HepG2 (cell line): ENCODE results near the gene NHERF2. TPM values are rescaled to one million over a fixed set of nuclear protein-coding genes. Genes with fewer than 3 reads are reported as not detected.

Experiments
- CCDC6 ChIP-seq: sonication (generic); formaldehyde crosslinking; IDR thresholded peaks from 2 replicates; pipeline ENCODE4 v1.8.1; 2022; ENCODE audit warnings: mild to moderate bottlenecking, missing genetic modification reagents, moderate library complexity
- DRAP1 ChIP-seq: IDR thresholded peaks from 2 replicates; pipeline ENCODE4 v1.6.1; 2016; ENCODE audit warnings: missing genetic modification reagents, missing compliant biosample characterization
- GLMP ChIP-seq: sonication (generic); formaldehyde crosslinking; IDR thresholded peaks from 2 replicates; pipeline ENCODE4 v1.9.0; 2021; ENCODE audit warnings: missing genetic modification reagents, mild to moderate bottlenecking, borderline replicate concordance
- HMG20B ChIP-seq: conservative IDR thresholded peaks from 2 replicates; pipeline ENCODE4 v1.6.1; 2016; ENCODE audit warnings: missing genetic modification reagents, missing compliant biosample characterization
- KLF11 ChIP-seq: IDR thresholded peaks from 2 replicates; pipeline ENCODE4 v1.6.1; 2016; ENCODE audit warnings: missing compliant biosample characterization
- KMT2B ChIP-seq: IDR thresholded peaks from 2 replicates; pipeline ENCODE4 v1.6.1; 2016; ENCODE audit warnings: missing genetic modification reagents, missing compliant biosample characterization
- MEF2D ChIP-seq: sonication (generic); formaldehyde crosslinking; IDR thresholded peaks from 2 replicates; pipeline ENCODE4 v1.5.1; 2020; ENCODE audit warnings: mild to moderate bottlenecking, missing genetic modification reagents
- PHF21A ChIP-seq: sonication (generic); formaldehyde crosslinking; IDR thresholded peaks from 2 replicates; pipeline ENCODE4 v1.5.0; 2020; ENCODE audit warnings: mild to moderate bottlenecking, missing genetic modification reagents
- POLR2AphosphoS2 ChIP-seq: IDR thresholded peaks from 2 replicates; pipeline ENCODE4 v1.6.1; 2011; ENCODE audit warnings: low read depth, low read length, improper control_type of control experiment
- RCOR2 ChIP-seq: IDR thresholded peaks from 2 replicates; pipeline ENCODE4 v1.6.1; 2016; ENCODE audit warnings: missing biosample characterization, missing genetic modification reagents
- RFXAP ChIP-seq: sonication (generic); formaldehyde crosslinking; IDR thresholded peaks from 2 replicates; pipeline ENCODE4 v1.4.0; 2020; ENCODE audit warnings: missing genetic modification reagents, borderline replicate concordance
- ZBTB38 ChIP-seq: sonication (generic); formaldehyde crosslinking; IDR thresholded peaks from 2 replicates; pipeline ENCODE4 v1.5.1; 2020; ENCODE audit warnings: mild to moderate bottlenecking, missing genetic modification reagents
- ZFAT ChIP-seq: sonication (generic); formaldehyde crosslinking; conservative IDR thresholded peaks from 2 replicates; pipeline ENCODE4 v1.8.1; 2023; ENCODE audit warnings: missing genetic modification reagents, inconsistent platforms
- ZNF101 ChIP-seq: sonication (generic); formaldehyde crosslinking; IDR thresholded peaks from 2 replicates; pipeline ENCODE4 v1.4.0; 2020; ENCODE audit warnings: mild to moderate bottlenecking, low read depth, missing genetic modification reagents, borderline replicate concordance
- ZNF232 ChIP-seq: sonication (generic); formaldehyde crosslinking; IDR thresholded peaks from 2 replicates; pipeline ENCODE4 v1.4.0; 2020; ENCODE audit warnings: missing genetic modification reagents, borderline replicate concordance
- ZNF333 ChIP-seq: sonication (generic); formaldehyde crosslinking; IDR thresholded peaks from 2 replicates; pipeline ENCODE4 v1.4.0; 2020; ENCODE audit warnings: mild to moderate bottlenecking, missing genetic modification reagents, borderline replicate concordance
- ZNF777 ChIP-seq: sonication (generic); formaldehyde crosslinking; IDR thresholded peaks from 2 replicates; pipeline ENCODE4 v1.4.0; 2020; ENCODE audit warnings: missing genetic modification reagents
- polyA plus RNA-seq, 8 experiments: library from polyadenylated mRNA; depleted of rRNA in 3 of 8; stranded (reverse) in 7 of 8; unstranded in 1 of 8; fragments of >200 nt; fragmentation: Illumina TruSeq in 4 of 8; extraction: Trizol in 4 of 8; gene quantifications; 2 replicates each; pipeline versions ENCODE4 v1.2.1 to v1.2.3, GENCODE V29; 2011 to 2016; ENCODE audit warnings: low read depth in 4 of 8, missing spikeins in 1 of 8, mixed read lengths in 1 of 8; ENCODE audit not compliant: insufficient read depth in 1 of 8
- total RNA-seq, 5 experiments: library from RNA; depleted of rRNA; stranded (reverse); fragments of >200 nt; fragmentation: Illumina TruSeq; extraction: Trizol; gene quantifications; 2 replicates each; pipeline ENCODE4 v1.2.3, GENCODE V29; 2016; ENCODE audit warnings: low read depth in 1 of 5
- TF ChIP-seq, protein P1 (sequence below): sonication (generic); formaldehyde crosslinking; conservative IDR thresholded peaks from 2 replicates; pipeline ENCODE4 v1.4.0; 2020; ENCODE audit warnings: mild to moderate bottlenecking, missing genetic modification reagents, moderate library complexity
- TF ChIP-seq, protein P2 (sequence below): IDR thresholded peaks from 2 replicates; pipeline ENCODE4 v1.6.1; 2016; ENCODE audit warnings: missing compliant biosample characterization, missing genetic modification reagents, borderline replicate concordance
- TF ChIP-seq, protein P3 (sequence below): sonication (generic); formaldehyde crosslinking; IDR thresholded peaks from 2 replicates; pipeline ENCODE4 v1.5.1; 2020; ENCODE audit warnings: mild to moderate bottlenecking, missing genetic modification reagents

The NHERF2 gene
- total and polyA plus RNA-seq, 2 of the 13 experiments (the other 11 are each of a cell fraction or from before 2014, with no cell fraction given), result 23.7 to 39.3 TPM

DNA sequence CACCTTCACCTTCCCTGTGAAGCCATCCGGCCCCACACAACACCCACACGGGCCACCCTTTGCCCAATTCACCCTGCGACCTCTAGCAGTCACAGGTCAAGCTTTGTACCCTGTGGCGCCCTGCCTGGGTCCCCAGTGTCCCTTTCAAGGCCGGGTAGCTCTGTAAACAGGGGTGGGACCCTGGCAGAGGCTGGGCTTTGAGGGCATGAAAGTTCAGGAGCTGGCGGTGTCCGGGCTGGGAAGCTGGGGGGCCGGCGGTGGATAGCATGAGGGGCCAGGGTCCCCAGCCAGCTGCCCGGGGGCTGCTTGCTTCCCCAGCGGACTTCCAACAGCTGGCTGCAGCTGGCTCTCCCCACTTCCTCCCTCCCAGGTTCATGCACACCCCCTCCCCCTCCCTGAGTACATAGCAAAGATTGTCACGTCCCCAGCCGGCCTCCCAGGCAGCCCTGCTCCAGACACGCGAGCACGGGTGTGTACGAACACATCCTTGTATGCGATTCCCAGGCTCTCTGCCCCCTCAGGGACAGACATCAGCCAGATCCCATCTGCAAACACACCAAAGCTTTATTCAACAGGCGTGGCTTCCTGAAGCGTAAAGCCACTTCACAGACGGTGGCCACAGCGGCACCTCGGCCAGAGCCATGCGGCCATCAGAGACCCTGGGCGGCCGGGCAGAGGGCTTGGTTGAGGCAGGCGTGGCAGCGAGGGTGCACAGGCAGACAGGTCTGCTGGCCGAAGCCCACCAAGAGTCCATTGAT, 12.8 kb downstream of the NHERF2 start (continued):
- TF ChIP-seq, protein P1, sequence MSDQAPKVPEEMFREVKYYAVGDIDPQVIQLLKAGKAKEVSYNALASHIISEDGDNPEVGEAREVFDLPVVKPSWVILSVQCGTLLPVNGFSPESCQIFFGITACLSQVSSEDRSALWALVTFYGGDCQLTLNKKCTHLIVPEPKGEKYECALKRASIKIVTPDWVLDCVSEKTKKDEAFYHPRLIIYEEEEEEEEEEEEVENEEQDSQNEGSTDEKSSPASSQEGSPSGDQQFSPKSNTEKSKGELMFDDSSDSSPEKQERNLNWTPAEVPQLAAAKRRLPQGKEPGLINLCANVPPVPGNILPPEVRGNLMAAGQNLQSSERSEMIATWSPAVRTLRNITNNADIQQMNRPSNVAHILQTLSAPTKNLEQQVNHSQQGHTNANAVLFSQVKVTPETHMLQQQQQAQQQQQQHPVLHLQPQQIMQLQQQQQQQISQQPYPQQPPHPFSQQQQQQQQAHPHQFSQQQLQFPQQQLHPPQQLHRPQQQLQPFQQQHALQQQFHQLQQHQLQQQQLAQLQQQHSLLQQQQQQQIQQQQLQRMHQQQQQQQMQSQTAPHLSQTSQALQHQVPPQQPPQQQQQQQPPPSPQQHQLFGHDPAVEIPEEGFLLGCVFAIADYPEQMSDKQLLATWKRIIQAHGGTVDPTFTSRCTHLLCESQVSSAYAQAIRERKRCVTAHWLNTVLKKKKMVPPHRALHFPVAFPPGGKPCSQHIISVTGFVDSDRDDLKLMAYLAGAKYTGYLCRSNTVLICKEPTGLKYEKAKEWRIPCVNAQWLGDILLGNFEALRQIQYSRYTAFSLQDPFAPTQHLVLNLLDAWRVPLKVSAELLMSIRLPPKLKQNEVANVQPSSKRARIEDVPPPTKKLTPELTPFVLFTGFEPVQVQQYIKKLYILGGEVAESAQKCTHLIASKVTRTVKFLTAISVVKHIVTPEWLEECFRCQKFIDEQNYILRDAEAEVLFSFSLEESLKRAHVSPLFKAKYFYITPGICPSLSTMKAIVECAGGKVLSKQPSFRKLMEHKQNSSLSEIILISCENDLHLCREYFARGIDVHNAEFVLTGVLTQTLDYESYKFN (CRISPR knock-in tag), result peak; percentile 94
- peak; percentile 36; the same call in 1 of the 2 replicates for TF ChIP-seq MEF2D (CRISPR knock-in tag)
- TF ChIP-seq RFXAP (CRISPR knock-in tag), result no peak
- TF ChIP-seq, protein P2, sequence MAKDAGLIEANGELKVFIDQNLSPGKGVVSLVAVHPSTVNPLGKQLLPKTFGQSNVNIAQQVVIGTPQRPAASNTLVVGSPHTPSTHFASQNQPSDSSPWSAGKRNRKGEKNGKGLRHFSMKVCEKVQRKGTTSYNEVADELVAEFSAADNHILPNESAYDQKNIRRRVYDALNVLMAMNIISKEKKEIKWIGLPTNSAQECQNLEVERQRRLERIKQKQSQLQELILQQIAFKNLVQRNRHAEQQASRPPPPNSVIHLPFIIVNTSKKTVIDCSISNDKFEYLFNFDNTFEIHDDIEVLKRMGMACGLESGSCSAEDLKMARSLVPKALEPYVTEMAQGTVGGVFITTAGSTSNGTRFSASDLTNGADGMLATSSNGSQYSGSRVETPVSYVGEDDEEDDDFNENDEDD (CRISPR knock-in tag), result peak; percentile 51; the same call in 1 of the 2 replicates
- TF ChIP-seq, protein P3, sequence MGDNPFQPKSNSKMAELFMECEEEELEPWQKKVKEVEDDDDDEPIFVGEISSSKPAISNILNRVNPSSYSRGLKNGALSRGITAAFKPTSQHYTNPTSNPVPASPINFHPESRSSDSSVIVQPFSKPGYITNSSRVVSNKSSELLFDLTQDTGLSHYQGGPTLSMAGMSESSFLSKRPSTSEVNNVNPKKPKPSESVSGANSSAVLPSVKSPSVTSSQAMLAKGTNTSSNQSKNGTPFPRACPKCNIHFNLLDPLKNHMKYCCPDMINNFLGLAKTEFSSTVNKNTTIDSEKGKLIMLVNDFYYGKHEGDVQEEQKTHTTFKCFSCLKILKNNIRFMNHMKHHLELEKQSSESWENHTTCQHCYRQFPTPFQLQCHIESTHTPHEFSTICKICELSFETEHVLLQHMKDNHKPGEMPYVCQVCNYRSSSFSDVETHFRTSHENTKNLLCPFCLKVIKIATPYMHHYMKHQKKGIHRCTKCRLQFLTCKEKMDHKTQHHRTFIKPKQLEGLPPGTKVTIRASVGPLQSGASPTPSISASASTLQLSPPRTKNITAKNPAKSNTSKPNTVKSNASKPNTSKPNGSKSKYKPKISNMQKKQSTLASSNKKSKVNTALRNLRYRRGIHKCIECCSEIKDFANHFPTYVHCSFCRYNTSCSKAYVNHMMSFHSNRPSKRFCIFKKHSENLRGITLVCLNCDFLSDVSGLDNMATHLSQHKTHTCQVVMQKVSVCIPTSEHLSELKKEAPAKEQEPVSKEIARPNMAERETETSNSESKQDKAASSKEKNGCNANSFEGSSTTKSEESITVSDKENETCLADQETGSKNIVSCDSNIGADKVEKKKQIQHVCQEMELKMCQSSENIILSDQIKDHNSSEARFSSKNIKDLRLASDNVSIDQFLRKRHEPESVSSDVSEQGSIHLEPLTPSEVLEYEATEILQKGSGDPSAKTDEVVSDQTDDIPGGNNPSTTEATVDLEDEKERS, result peak; percentile 87
- no peak for TF ChIP-seq POLR2AphosphoS2
- TF ChIP-seq ZNF333 (CRISPR knock-in tag), result no peak
- TF ChIP-seq ZNF232 (CRISPR knock-in tag), result no peak
- TF ChIP-seq DRAP1 (CRISPR knock-in tag), result peak; percentile 42; the same call in 1 of the 2 replicates
- no peak for TF ChIP-seq ZNF101 (CRISPR knock-in tag)
- 0 out of 2 replicates have a peak, but pooled peaks have one; percentile 9 for TF ChIP-seq HMG20B
- TF ChIP-seq ZFAT, result no peak
- TF ChIP-seq ZNF777, result peak; percentile 59
- no peak for TF ChIP-seq GLMP (CRISPR knock-in tag)
- TF ChIP-seq PHF21A (CRISPR knock-in tag), result peak; percentile 94
- TF ChIP-seq KMT2B (CRISPR knock-in tag), result no peak; the same call in 1 of the 2 replicates
- TF ChIP-seq ZBTB38, result peak; percentile 24
- TF ChIP-seq RCOR2 (CRISPR knock-in tag), result peak; percentile 57; the same call in 1 of the 2 replicates
- 0 out of 2 replicates have a peak, but pooled peaks have one; percentile 50 for TF ChIP-seq KLF11 (CRISPR knock-in tag)
- TF ChIP-seq CCDC6 (CRISPR knock-in tag), result peak; percentile 73; the same call in 1 of the 2 replicates
